Epithelial cell of esophagus (primary cell): Measurements from ENCODE around the gene WRNIP1.
"Not testable (repeated sequence)": the region's sequence is repeated elsewhere in the genome, so short reads cannot be mapped to it uniquely, and the experiment has no call there.

ENCODE experiments used
- DNase-seq: peaks from one replicate; pipeline ENCODE4 v3.0.0; 2010; ENCODE audit warnings: low read depth
- H3K4me3 ChIP-seq: 2 replicates; pipeline ENCODE4 v1.5.1; 2011; ENCODE audit warnings: mild to moderate bottlenecking, low read length, control low read depth
- CTCF ChIP-seq: IDR thresholded peaks from 2 replicates; pipeline ENCODE4 v1.5.1; 2011; ENCODE audit warnings: low read depth, mild to moderate bottlenecking, low read length, control low read depth, inconsistent platforms; ENCODE audit not compliant: insufficient read depth; ENCODE audit errors: missing control alignments

WRNIP1 gene

GRCh38 chr6:2797564-2798031 is 32.4 kb downstream of the WRNIP1 start:
- no peak for TF ChIP-seq CTCF
- no peak overlapping the region for H3K4me3 ChIP-seq
- no peak for DNase-seq

- no peak for TF ChIP-seq CTCF
- no peak overlapping the region for H3K4me3 ChIP-seq
- no peak for DNase-seq
These were observed 33.5 kb downstream of the WRNIP1 start for GRCh38 chr6:2798586-2799134.

- DNase-seq, result no peak
- TF ChIP-seq CTCF, result no peak
- H3K4me3 ChIP-seq, result no peak overlapping the region
These were observed 34.8 kb downstream of the WRNIP1 start for GRCh38 chr6:2799936-2800527.

- no peak for DNase-seq
- no peak overlapping the region for H3K4me3 ChIP-seq
- no peak for TF ChIP-seq CTCF
These were observed 35.5 kb downstream of the WRNIP1 start for GRCh38 chr6:2800552-2801316.

- DNase-seq, H3K4me3 ChIP-seq: not testable (repeated sequence)
These were observed 36.5 kb downstream of the WRNIP1 start for GRCh38 chr6:2801687-2802086.

- no peak for DNase-seq
- no peak overlapping the region for H3K4me3 ChIP-seq
- no peak for TF ChIP-seq CTCF
These were observed 37.4 kb downstream of the WRNIP1 start for GRCh38 chr6:2802521-2803060.

GRCh38 chr6:2803731-2804429 is 38.7 kb downstream of the WRNIP1 start:
- DNase-seq, result no peak
- no peak for TF ChIP-seq CTCF
- H3K4me3 ChIP-seq, result no peak overlapping the region
